CD4-positive, alpha-beta T cell treated with Interleukin-6 at 100 ng/mL for 8 hours (primary cell): ENCODE results near the gene USHBP1.
"Not testable (repeated sequence)": the region's sequence is repeated elsewhere in the genome, so short reads cannot be mapped to it uniquely, and the experiment has no call there.

Source experiments
- DNase-seq: peaks from one replicate; pipeline ENCODE4 v3.0.0-alpha.2; 2020; ENCODE audit warnings: mixed read lengths, low spot score

Gene USHBP1

GRCh38 chr19:17294051-17294891, 29.7 kb upstream of the USHBP1 start:
- peak; percentile 21 for DNase-seq

- DNase-seq, result no peak
These were observed 29.1 kb upstream of the USHBP1 start for GRCh38 chr19:17293605-17294004.

- peak; percentile 80 for DNase-seq
These were observed 27.9 kb upstream of the USHBP1 start for GRCh38 chr19:17292301-17293074.

DNA sequence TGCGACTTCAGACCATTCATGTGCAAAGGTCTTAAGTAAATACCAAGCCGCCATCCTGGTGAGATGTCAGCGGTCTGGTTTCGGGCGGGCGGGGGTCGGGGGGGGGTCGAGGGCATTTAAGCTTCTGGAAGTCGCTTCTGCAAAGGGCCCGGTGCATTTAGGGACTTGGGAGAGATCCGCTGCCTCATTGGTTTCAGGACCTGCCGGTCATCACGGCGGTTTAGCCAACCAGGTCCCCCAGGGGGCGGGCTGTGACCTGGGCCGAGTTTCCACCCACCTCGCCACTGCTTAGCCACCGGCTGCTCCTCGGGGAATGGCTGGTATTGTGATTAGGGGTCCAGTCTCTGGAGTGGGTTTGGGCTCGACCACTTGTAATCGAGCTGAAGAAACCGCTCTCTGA, 24.9 kb upstream of the USHBP1 start:
- DNase-seq, result no peak

- DNase-seq, result no peak
These were observed 22.2 kb upstream of the USHBP1 start for GRCh38 chr19:17286752-17287151.

- no peak for DNase-seq
These were observed 21.7 kb upstream of the USHBP1 start for GRCh38 chr19:17286263-17286662.

DNA sequence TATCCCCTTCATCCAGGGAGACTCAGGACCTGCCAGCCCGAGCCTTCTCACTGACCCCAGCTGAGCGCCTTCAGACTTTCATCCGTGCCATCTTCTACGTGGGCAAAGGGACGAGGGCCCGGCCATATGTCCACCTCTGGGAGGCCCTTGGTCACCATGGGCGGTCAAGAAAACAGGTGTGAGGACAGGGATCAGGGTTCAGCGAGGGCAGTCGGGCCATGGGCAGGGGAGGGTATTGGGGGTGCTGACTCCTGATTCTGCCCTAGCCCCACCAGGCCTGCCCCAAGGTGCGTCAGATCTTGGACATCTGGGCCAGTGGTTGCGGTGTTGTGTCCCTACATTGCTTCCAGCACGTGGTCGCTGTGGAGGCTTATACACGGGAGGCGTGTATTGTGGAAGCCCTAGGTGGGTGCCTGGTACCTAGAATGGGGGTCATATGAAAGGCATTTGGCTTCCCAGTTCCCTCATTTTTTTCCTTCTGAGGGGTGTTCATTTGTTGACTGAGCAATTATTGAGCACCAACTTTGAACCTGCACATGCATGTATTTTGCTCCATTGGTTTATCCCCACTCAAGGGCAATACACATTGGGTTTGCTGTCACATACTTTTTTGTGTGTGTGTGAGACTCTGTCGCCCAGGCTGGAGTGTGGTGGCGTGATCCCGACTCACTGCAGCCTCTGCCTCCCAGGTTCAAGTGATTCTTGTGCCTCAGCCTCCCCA, 21.0 kb upstream of the USHBP1 start:
- DNase-seq, result no peak

DNA sequence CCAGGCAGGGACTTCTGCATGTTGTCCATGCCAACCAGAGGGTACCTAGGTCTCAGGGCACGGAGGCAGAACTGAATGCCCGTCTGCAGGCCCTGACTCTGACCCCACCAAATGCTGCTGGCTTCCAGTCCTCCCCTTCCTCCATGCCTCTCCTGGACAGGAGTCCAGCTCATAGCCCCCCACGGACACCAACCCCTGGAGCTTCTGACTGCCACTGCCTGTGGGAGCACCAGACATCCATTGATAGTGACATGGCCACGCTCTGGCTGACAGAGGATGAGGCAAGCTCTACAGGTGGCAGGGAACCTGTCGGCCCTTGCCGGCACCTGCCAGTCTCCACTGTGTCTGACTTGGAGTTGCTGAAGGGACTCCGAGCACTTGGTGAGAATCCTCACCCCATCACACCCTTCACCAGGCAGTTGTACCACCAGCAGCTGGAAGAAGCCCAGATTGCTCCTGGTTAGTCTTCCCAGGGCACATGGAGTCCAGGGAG, 19.0 kb upstream of the USHBP1 start:
- DNase-seq, result no peak

DNA sequence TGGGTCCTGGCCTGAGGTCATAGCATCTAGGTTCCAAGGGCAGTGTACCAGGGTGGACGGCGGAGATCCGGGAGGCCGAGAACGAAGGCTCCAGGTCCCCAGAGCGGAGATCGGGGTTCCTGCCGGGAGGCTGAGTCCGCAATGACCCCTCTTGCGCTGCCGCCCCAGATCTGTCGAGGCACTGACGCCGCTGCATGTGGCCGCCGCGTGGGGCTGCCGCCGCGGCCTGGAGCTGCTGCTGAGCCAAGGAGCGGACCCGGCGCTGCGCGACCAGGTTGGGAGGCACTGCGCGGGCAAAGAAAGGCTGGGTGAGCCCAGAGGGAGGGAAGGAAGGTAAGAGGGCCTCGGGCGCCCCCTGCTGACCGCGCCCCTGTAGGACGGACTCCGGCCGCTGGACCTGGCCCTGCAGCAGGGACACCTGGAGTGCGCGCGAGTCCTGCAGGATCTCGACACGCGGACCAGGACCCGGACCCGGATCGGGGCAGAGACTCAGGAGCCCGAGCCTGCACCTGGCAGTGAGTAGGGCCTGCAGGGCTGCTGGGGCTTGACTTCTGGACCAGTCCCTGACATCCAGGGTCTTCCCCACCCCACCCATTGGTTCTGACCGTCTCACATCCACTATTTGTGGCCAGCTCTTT, 18.1 kb upstream of the USHBP1 start:
- DNase-seq, result peak; percentile 72

- no peak for DNase-seq
These were observed 17.1 kb upstream of the USHBP1 start, which contains the start of gene ANKLE1 for GRCh38 chr19:17281391-17282304. Gene ANKLE1, plus strand, starts transcription at chr19:17281901. Its CDS starts 20 bp downstream, at chr19:17281921.

GRCh38 chr19:17279436-17279835, 14.9 kb upstream of the USHBP1 start:
- DNase-seq, result no peak

GRCh38 chr19:17275441-17276175, 11.1 kb upstream of the USHBP1 start:
- no peak for DNase-seq

DNA sequence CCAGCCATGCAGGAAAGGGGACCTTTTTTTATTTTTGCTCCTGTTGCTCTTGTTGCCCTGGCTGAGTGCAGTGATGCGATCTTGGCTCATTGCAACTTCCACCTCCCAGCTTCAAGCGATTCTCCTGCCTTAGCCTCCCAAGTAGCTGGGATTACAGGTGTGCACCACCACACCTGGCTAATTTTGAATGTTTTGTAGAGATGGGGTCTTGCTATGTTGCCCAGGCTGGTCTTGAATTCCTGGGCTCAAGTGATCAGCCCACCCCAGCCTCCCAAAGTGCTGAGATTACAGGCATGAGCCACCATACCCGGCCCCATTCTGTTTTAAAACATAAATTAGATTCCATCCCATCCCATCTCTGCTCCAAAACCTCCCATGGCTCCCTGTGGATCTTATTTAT, 10.3 kb upstream of the USHBP1 start:
- not testable (repeated sequence) for DNase-seq

- DNase-seq, result no peak
These were observed 4.2 kb upstream of the USHBP1 start for GRCh38 chr19:17268754-17269153.

- peak; percentile 97 for DNase-seq
These were observed 2.6 kb upstream of the USHBP1 start, which contains the start of gene BABAM1 for GRCh38 chr19:17266975-17267788. Gene BABAM1, plus strand, starts transcription at chr19:17267443. Its CDS starts 1,364 bp downstream, at chr19:17268807.

DNA sequence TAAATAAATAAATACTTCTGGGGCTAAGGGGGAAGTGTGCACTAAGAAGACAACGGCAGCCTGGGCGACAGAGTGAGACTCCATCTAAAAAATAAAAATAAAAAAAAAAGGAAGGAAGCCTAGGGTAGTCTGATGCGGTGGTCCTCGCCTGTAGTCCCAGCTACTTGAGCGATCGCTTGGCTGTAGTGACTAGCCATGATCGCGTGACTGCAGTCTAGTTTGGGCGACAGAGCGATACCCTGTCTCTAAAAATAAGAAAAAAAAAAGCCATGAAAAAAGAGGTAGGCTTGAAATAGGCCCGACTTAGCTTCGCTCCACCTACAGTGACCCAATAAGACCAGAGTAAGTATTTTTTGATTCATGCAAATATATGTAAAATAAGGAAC, 2.0 kb upstream of the USHBP1 start:
- no peak for DNase-seq

DNA sequence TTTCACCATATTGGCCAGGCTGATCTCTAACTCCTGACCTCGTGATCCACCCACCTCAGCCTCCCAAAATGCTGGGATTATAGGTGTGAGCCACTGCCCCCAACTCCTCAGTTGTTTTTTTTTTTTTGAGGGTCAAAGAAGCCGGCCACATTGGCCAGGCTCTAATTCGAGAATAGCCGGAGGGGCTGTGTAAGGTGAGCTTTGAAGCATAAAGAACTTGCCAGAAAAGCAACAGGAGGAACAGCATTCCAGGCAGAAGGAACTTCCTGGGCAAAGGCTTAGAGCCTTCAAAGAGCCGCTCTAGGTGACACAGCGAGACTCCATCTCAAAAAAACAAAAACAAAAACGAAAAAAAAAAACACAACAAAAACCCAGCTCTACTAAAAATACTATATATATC, 1.5 kb upstream of the USHBP1 start:
- no peak for DNase-seq

GRCh38 chr19:17263712-17264640, 569 bp downstream of the USHBP1 start:
- no peak for DNase-seq
